HG03095 (cell line): Measurements from ENCODE around the gene ATP11B.

Source experiments
- ATAC-seq: cut with Tn5 transposase; IDR thresholded peaks from one replicate; pipeline ENCODE4 v1.9.1; 2021; ENCODE audit warnings: moderate library complexity; ENCODE audit not compliant: unreplicated experiment

Gene ATP11B

GRCh38 chr3:182947888-182948287 lies 154.6 kb downstream of the ATP11B start:
- ATAC-seq = no peak

- no peak for ATAC-seq
Measured at GRCh38 chr3:182948305-182948704, 155.0 kb downstream of the ATP11B start.

- ATAC-seq = no peak
Measured at GRCh38 chr3:182949688-182950087, 156.4 kb downstream of the ATP11B start.

- peak; percentile 91 for ATAC-seq
Measured at GRCh38 chr3:182954553-182955235, 161.4 kb downstream of the ATP11B start.

GRCh38 chr3:182957226-182957625 lies 163.9 kb downstream of the ATP11B start:
- ATAC-seq = no peak

GRCh38 chr3:182957676-182958266 lies 164.5 kb downstream of the ATP11B start:
- no peak for ATAC-seq

- ATAC-seq = no peak
Measured at GRCh38 chr3:182959474-182960350, 166.4 kb downstream of the ATP11B start.

GRCh38 chr3:182962166-182962565 lies 168.9 kb downstream of the ATP11B start:
- ATAC-seq = no peak

- no peak for ATAC-seq
Measured at GRCh38 chr3:182964179-182964578, 170.9 kb downstream of the ATP11B start.

- no peak for ATAC-seq
Measured at GRCh38 chr3:182965861-182966366, 172.6 kb downstream of the ATP11B start.

GRCh38 chr3:182967218-182968204 lies 174.2 kb downstream of the ATP11B start:
- peak; percentile 47 for ATAC-seq

GRCh38 chr3:182969277-182969676 lies 176.0 kb downstream of the ATP11B start:
- no peak for ATAC-seq

GRCh38 chr3:182969853-182970252 lies 176.5 kb downstream of the ATP11B start:
- ATAC-seq = no peak

GRCh38 chr3:182970811-182971418 lies 177.6 kb downstream of the ATP11B start:
- no peak for ATAC-seq
